GM19193 (cell line): Measurements from ENCODE around the gene RAD51B.

Source experiments
- POLR2A ChIP-seq: IDR thresholded peaks from 4 replicates; pipeline ENCODE4 v1.6.1; 2011; ENCODE audit not compliant: insufficient read depth, insufficient read length; ENCODE audit errors: extremely low read depth

Gene RAD51B

DNA sequence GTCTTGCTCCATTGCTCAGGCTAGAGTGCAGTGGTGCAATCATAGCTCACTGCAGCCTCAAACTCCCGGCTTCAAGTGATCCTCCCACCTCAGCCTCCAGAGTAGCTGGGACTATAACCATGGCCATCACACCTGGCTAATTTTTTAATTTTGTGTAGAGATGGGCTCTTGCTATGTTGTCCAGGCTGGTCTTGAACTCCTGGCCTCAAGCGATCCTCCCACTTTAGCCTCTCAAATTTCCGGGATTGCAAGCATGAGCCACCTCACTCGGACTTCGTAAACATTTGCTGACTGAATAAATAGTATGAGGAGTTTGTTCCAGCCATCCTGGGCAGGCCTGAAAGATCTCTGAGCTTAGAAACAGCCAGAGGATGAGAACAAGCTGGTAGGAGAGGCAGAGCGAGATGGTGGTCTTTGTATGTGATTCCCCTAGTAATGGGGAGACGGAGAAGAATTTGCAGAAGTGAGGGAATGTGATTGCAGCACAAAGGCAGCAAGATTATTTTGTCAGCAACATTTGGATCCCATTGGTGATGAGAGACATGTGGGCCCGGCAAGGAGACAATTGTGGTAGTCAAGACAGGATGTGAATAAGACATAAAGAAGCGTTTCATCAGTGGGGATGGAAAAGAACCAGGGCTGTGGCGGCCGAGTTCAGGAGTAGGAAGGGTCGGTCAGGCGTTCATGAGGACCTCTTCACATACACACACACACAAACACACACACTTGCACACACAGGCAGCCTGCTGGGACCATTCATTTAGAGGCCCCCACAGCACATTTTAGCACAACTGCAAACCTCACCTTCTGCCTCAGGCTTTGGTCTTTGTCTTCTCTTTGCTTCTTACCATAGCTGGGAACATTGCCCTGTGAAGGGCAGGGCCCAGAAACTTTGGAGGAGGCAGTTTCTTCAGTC lies 817.8 kb downstream of the RAD51B start:
- no peak for TF ChIP-seq POLR2A

- no peak for TF ChIP-seq POLR2A
Measured at GRCh38 chr14:68638141-68638999, 818.8 kb downstream of the RAD51B start.

GRCh38 chr14:68639000-68639757 lies 819.6 kb downstream of the RAD51B start:
- no peak for TF ChIP-seq POLR2A

DNA sequence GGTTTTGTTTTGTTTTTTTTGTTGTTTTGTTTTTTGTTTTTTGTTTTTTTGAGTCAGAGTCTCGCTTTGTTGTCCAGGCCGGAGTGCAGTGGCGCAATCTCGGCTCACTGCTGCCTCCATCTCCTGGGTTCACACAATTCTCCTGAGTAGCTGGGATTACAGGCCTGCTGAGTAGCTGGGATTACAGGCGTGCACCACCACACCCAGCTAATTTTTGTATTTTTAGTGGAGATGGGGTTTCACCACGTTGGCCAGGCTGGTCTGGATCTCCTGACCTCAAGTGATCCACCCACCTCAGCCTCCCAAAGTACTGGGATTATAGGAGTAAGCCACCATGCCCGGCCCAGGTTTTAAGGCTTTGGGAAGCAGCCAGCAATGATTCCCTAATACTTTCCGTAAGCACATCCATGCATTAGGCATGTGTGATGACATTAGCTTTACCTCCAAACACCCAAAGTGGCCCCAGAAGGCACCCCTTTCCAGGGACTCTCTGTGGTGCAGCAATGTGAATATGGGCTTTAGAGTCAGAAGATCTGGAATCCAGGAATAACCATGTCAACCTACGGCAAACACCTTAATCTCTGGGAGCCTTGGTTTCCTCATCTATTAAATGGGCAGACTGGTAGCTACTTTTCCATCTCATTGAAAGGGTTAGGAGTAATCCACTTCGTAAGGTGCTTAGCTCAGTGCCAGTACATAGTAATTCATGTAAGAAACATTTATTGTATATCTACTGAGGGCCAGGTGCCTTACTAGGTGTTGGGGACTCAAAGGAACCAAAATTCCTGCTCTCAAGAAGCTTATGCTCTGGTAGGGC lies 820.4 kb downstream of the RAD51B start:
- TF ChIP-seq POLR2A: no peak

- no peak for TF ChIP-seq POLR2A
Measured at GRCh38 chr14:68643673-68644072, 824.1 kb downstream of the RAD51B start.

DNA sequence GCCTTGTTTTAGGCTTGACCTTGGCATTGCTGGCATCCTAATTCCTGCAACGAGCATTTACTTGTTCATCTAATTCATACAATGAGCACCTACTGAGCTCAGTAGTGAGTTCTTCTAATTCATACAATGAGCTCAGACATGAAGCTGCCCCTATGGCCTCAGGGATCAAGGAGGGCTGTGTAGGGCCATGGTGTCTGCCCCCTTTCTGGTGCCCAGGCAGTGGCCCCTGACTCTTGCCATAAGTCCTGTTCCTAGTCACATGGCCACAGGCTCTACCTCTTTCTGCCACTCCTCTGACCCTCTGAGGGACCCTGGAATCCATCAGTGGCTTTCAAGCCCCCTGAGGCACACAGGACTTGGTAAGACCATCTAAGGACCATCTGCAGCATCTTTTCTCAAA lies 824.5 kb downstream of the RAD51B start:
- no peak for TF ChIP-seq POLR2A

GRCh38 chr14:68645371-68645770 lies 825.8 kb downstream of the RAD51B start:
- TF ChIP-seq POLR2A: no peak

GRCh38 chr14:68649476-68650189 lies 830.1 kb downstream of the RAD51B start:
- TF ChIP-seq POLR2A: no peak

GRCh38 chr14:68650404-68650994 lies 830.9 kb downstream of the RAD51B start:
- no peak for TF ChIP-seq POLR2A

DNA sequence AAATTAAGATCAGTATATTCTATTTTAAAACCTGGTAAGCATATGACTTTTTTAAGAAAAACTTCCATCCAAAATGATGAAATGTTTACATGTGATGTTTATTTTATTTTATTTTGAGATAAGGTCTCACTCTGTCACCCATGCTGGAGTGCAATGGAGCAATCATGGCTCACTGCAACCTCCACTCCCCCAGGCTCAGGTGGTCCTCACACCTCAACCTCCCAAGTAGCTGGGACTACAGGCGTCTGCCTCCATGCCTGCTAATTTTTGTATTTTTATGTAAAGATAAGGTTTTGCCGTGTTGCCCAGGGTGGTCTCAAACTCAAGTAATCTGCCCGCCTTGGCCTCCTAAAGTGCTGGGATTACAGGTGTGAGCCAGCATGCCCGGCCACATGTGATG lies 831.5 kb downstream of the RAD51B start:
- no peak for TF ChIP-seq POLR2A

- TF ChIP-seq POLR2A: no peak
Measured at GRCh38 chr14:68651652-68652432, 832.3 kb downstream of the RAD51B start.

DNA sequence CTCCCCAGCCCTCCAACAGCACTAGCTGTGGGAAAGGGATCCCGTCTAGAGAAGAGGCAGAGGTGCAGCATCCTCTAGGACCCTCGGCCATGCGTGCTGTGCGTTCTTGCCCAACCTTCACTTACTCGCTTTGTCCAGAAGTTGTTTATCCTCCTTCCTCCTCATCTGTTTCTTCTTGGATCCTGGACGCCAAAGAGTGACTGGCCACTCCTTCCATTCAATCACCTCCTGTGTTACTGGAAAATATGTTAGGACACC lies 832.8 kb downstream of the RAD51B start:
- TF ChIP-seq POLR2A: no peak

- no peak for TF ChIP-seq POLR2A
Measured at GRCh38 chr14:68653108-68653507, 833.5 kb downstream of the RAD51B start.

- no peak for TF ChIP-seq POLR2A
Measured at GRCh38 chr14:68653804-68654203, 834.2 kb downstream of the RAD51B start.
